HCT116 (cell line): ENCODE results near the gene IGFBP1. TPM values are rescaled to one million over a fixed set of nuclear protein-coding genes. Genes with fewer than 3 reads are reported as not detected.

Experiments
- ATAC-seq: fragments of 200-7000 bp; cut with Tn5 transposase; 2 replicates; pipeline ENCODE4 v1.9.1; 2020; ENCODE audit warnings: mild to moderate bottlenecking, moderate library complexity
- BruUV-seq: library from RNA; stranded (reverse); fragments of 400-500 nt; replicated peaks from 2 replicates; lab custom pipeline; 2021; lab: Mats Ljungman, UMichigan
- CTCF ChIA-PET: fragments of 300-600 bp; sonication (Branson Sonifier 250); formaldehyde crosslinking; loops from one replicate; lab custom pipeline; 2021; ENCODE audit warnings: antibody characterized with exemption; lab: Charles Lee
- POLR2A ChIA-PET: fragments of 300-600, 350-600 bp; sonication (Branson Sonifier 250); formaldehyde crosslinking; loops from one replicate; lab custom pipeline; 2021; ENCODE audit warnings: antibody characterized with exemption; lab: Charles Lee
- RAD21 ChIA-PET, 2 experiments: fragments of 300-600 bp; sonication (Branson Sonifier 250); formaldehyde crosslinking; loops; one replicate each; lab custom pipeline; 2023; ENCODE audit warnings: low total read pairs in 2 of 2; ENCODE audit not compliant: uncharacterized antibody in 2 of 2, unreplicated experiment in 2 of 2, low non-redundant PET in 1 of 2; lab: Charles Lee
- DNase-seq: peaks from one replicate; pipeline ENCODE4 v3.0.0-alpha.2; 2010; ENCODE audit warnings: low read depth, low spot score
- H2AFZ ChIP-seq: fragments of 200-600 bp; shearing (Covaris generic), sonication (generic); 2 replicates; pipeline ENCODE4 v1.6.1; 2017; ENCODE audit warnings: low read depth, mixed run types, mixed read lengths, antibody characterized with exemption, low read length; ENCODE audit not compliant: poor library complexity, severe bottlenecking
- H3K27ac ChIP-seq: 2 replicates; pipeline ENCODE4 v1.5.1; 2012; ENCODE audit warnings: low read depth, low read length
- H3K27me3 ChIP-seq: fragments of 200-600 bp; sonication (generic); 2 replicates; pipeline ENCODE4 v1.6.1; 2016; ENCODE audit warnings: mixed run types, low read length, mixed read lengths; ENCODE audit not compliant: insufficient read depth
- H3K36me3 ChIP-seq, 2 experiments: fragments of 200-500 bp in 1 of 2; fragments of 200-600 bp in 1 of 2; sonication (Bioruptor generic) in 1 of 2; sonication (generic) in 1 of 2; 2 replicates each; pipeline versions ENCODE4 v1.5.1 to v1.6.1; 2014 to 2016; ENCODE audit warnings: low read length in 2 of 2, inconsistent platforms in 1 of 2, mixed read lengths in 1 of 2, mixed run types in 1 of 2; ENCODE audit not compliant: insufficient read depth in 2 of 2, control insufficient read depth in 1 of 2
- H3K4me1 ChIP-seq, 2 experiments: fragments of 200-600 bp in 1 of 2; sonication (generic) in 1 of 2; 2 replicates each; pipeline versions ENCODE4 v1.5.1 to v1.6.1; 2012 to 2017; ENCODE audit warnings: low read length in 2 of 2, inconsistent platforms in 1 of 2, mild to moderate bottlenecking in 1 of 2, mixed read lengths in 1 of 2, mixed run types in 1 of 2, moderate library complexity in 1 of 2; ENCODE audit not compliant: insufficient read depth in 2 of 2, control insufficient read depth in 1 of 2
- H3K4me2 ChIP-seq: fragments of 200-600 bp; sonication (generic); 2 replicates; pipeline ENCODE4 v1.6.1; 2017; ENCODE audit warnings: mixed run types, low read length, mixed read lengths
- H3K4me3 ChIP-seq, 2 experiments: fragments of 200-600 bp in 1 of 2; sonication (generic) in 1 of 2; replicated peaks in 1 of 2; 2 replicates each; pipeline ENCODE4 v1.5.1; 2011 to 2016; ENCODE audit warnings: low read length in 2 of 2, control low read depth in 1 of 2, low read depth in 1 of 2, mild to moderate bottlenecking in 1 of 2, mixed read lengths in 1 of 2, mixed run types in 1 of 2
- H3K79me2 ChIP-seq: fragments of 200-600 bp; sonication (generic); 2 replicates; pipeline ENCODE4 v1.6.1; 2017; ENCODE audit warnings: mild to moderate bottlenecking, mixed run types, low read length, moderate library complexity, mixed read lengths; ENCODE audit not compliant: insufficient read depth
- H3K9ac ChIP-seq: fragments of 200-600 bp; sonication (generic); 2 replicates; pipeline ENCODE4 v1.6.1; 2016; ENCODE audit warnings: low read length, mixed read lengths
- H3K9me2 ChIP-seq: fragments of 200-600 bp; sonication (generic), shearing (Covaris generic); 2 replicates; pipeline ENCODE4 v1.6.1; 2017; ENCODE audit warnings: mixed run types, mild to moderate bottlenecking, moderate library complexity; ENCODE audit not compliant: insufficient read depth
- H3K9me3 ChIP-seq, 2 experiments: fragments of 200-500 bp in 1 of 2; fragments of 200-600 bp in 1 of 2; sonication (Bioruptor generic) in 1 of 2; sonication (generic) in 1 of 2; 2 replicates each; pipeline ENCODE4 v1.6.1; 2014 to 2017; ENCODE audit warnings: low read length in 2 of 2, mixed read lengths in 2 of 2, inconsistent platforms in 1 of 2, low read depth in 1 of 2, mild to moderate bottlenecking in 1 of 2, mixed run types in 1 of 2, moderate library complexity in 1 of 2; ENCODE audit not compliant: control insufficient read depth in 1 of 2, insufficient read depth in 1 of 2
- H4K20me1 ChIP-seq: fragments of 200-600 bp; sonication (generic), shearing (Covaris generic); 2 replicates; pipeline ENCODE4 v1.6.1; 2017; ENCODE audit warnings: mixed run types, mild to moderate bottlenecking, moderate library complexity; ENCODE audit not compliant: insufficient read depth
- ATF3 ChIP-seq: IDR thresholded peaks from 2 replicates; pipeline ENCODE4 v1.6.1; 2012
- CEBPB ChIP-seq: IDR thresholded peaks from 2 replicates; pipeline ENCODE4 v1.6.1; 2012; ENCODE audit warnings: low read depth
- CTCF ChIP-seq, 3 experiments: fragments of 200-600 bp in 1 of 3; sonication (generic) in 1 of 3; IDR thresholded peaks in 2 of 3; conservative IDR thresholded peaks in 1 of 3; 2 replicates each; pipeline ENCODE4 v1.5.1; 2012 to 2017; ENCODE audit warnings: low read depth in 2 of 3, low read length in 2 of 3, antibody characterized with exemption in 1 of 3, borderline replicate concordance in 1 of 3, control low read depth in 1 of 3, mild to moderate bottlenecking in 1 of 3, mixed read lengths in 1 of 3, mixed run types in 1 of 3, moderate library complexity in 1 of 3; ENCODE audit not compliant: insufficient read depth in 1 of 3
- EGR1 ChIP-seq: IDR thresholded peaks from 2 replicates; pipeline ENCODE4 v1.6.1; 2012; ENCODE audit warnings: low read depth
- ELF1 ChIP-seq: IDR thresholded peaks from 2 replicates; pipeline ENCODE4 v1.6.1; 2012; ENCODE audit warnings: low read depth, borderline replicate concordance
- EZH2 ChIP-seq: fragments of 200-600 bp; sonication (generic); IDR thresholded peaks from 2 replicates; pipeline ENCODE4 v1.6.1; 2017; ENCODE audit warnings: antibody characterized with exemption, mixed run types
- EZH2phosphoT487 ChIP-seq: fragments of 200-600 bp; IDR thresholded peaks from 2 replicates; pipeline ENCODE4 v1.6.1; 2018; ENCODE audit warnings: antibody characterized with exemption, borderline replicate concordance
- JUND ChIP-seq: IDR thresholded peaks from 2 replicates; pipeline ENCODE4 v1.6.1; 2012
- MAX ChIP-seq: IDR thresholded peaks from 2 replicates; pipeline ENCODE4 v1.6.1; 2012
- POLR2A ChIP-seq: IDR thresholded peaks from 2 replicates; pipeline ENCODE4 v1.7.0; 2011; ENCODE audit warnings: borderline replicate concordance; ENCODE audit not compliant: insufficient read depth, insufficient read length; ENCODE audit errors: extremely low read depth
- POLR2AphosphoS5 ChIP-seq: IDR thresholded peaks from 2 replicates; pipeline ENCODE4 v1.6.1; 2011; ENCODE audit warnings: mild to moderate bottlenecking, low read depth, low read length, moderate library complexity
- RAD21 ChIP-seq: IDR thresholded peaks from 2 replicates; pipeline ENCODE4 v1.6.1; 2012; ENCODE audit warnings: low read depth, mild to moderate bottlenecking
- REST ChIP-seq: IDR thresholded peaks from 2 replicates; pipeline ENCODE4 v1.6.1; 2012; ENCODE audit warnings: low read depth
- SIN3A ChIP-seq: IDR thresholded peaks from 2 replicates; pipeline ENCODE4 v1.6.1; 2012; ENCODE audit warnings: low read depth
- SP1 ChIP-seq: IDR thresholded peaks from 2 replicates; pipeline ENCODE4 v1.6.1; 2012; ENCODE audit warnings: low read depth
- TCF7L2 ChIP-seq: IDR thresholded peaks from 2 replicates; pipeline ENCODE4 v1.7.0; 2011; ENCODE audit warnings: borderline replicate concordance, inconsistent platforms; ENCODE audit not compliant: insufficient read depth, insufficient read length; ENCODE audit errors: extremely low read depth
- YY1 ChIP-seq: IDR thresholded peaks from 2 replicates; pipeline ENCODE4 v1.6.1; 2011; ENCODE audit warnings: low read length, low read depth, moderate library complexity, mild to moderate bottlenecking; ENCODE audit not compliant: insufficient replicate concordance; ENCODE audit errors: extremely low read depth
- ZBTB33 ChIP-seq: IDR thresholded peaks from 2 replicates; pipeline ENCODE4 v1.6.1; 2011; ENCODE audit warnings: mild to moderate bottlenecking, low read length, moderate library complexity; ENCODE audit not compliant: insufficient replicate concordance; ENCODE audit errors: extremely low read depth
- ZFX ChIP-seq: fragments of 450-650 bp; IDR thresholded peaks from 2 replicates; pipeline ENCODE4 v1.6.1; 2017
- ZNF274 ChIP-seq: fragments of 200-500 bp; sonication (Bioruptor generic); IDR thresholded peaks from 2 replicates; pipeline ENCODE4 v1.6.1; 2014; ENCODE audit warnings: mild to moderate bottlenecking, low read depth, low read length, inconsistent platforms
- intact Hi-C: fragments of 100-400 bp; cut with micrococcal nuclease; formaldehyde crosslinking; loops from 2 replicates; pipeline ENCODE4 v1.10.0; 2022
- total RNA-seq: library from RNA; stranded (reverse); gene quantifications from one replicate; pipeline ENCODE4 v1.2.1, GENCODE V29; 2021; ENCODE audit not compliant: unreplicated experiment

IGFBP1 gene
- total RNA-seq, 1 experiment from 2014 or later: 0.20 TPM

GRCh38 chr7:45921381-45921698 lies 33.1 kb downstream of the IGFBP1 start:
- Histone ChIP-seq H3K9me3 (no peaks in the 10 kb centered on the region), H3K4me1 (peaks cover 3 to 31% of the 10 kb centered on the region in 2 experiments; a peak in 2 of 4 replicates), H3K9me2 (no peaks in the 10 kb centered on the region), H3K9ac (no peak overlapping the region), H3K4me3 (peak overlapping the region in 1 of 2 experiments; percentile 55; a peak in 3 of 4 replicates), H2AFZ (no peak overlapping the region), H4K20me1 (no peaks in the 10 kb centered on the region), H3K4me2 (peak overlapping the region; percentile 75), H3K79me2 (no peaks in the 10 kb centered on the region), H3K27ac (no peak overlapping the region), H3K27me3 (peaks cover 8% of the 10 kb centered on the region; the same call in 1 of the 2 replicates), H3K36me3 (no peaks in the 10 kb centered on the region)
- ATAC-seq (no peak), DNase-seq (no peak)
- ChIA-PET POLR2A (no interaction called here), RAD21 (no interaction called here), CTCF (interaction anchor here (1.9 to 3.1 kb wide), 3 partner anchors 63 to 1260 kb away, joined by 5 to 27 read pairs (median 15); no protein-coding TSS in a partner anchor)
- BruUV-seq: no TSS peak
- intact Hi-C loops: no loop called here
- TF ChIP-seq POLR2A (no peak), CEBPB (no peak), EZH2phosphoT487 (no peak), ZNF274 (no peak), ZBTB33 (no peak), MAX (no peak), REST (no peak), JUND (no peak), ATF3 (no peak), CTCF (IDR thresholded peaks at IDR 0.05 in 2 of 3, conservative IDR thresholded peaks at IDR 0.05 in 1 of 3; ENCODE audit: borderline replicate concordance in 1 of 3, insufficient read depth in 1 of 3, low read depth in 2 of 3, low read length in 2 of 3) (no peak), RAD21 (no peak), SIN3A (no peak), EGR1 (no peak), POLR2AphosphoS5 (no peak), YY1 (no peak), SP1 (no peak), EZH2 (no peak), TCF7L2 (no peak), ZFX (no peak), ELF1 (no peak)
